GM18907 (cell line): ENCODE data around the gene ACER1.
"Not testable (repeated sequence)": the region's sequence is repeated elsewhere in the genome, so short reads cannot be mapped to it uniquely, and the experiment has no call there.

Experiments used
- ATAC-seq: cut with Tn5 transposase; IDR thresholded peaks from one replicate; pipeline ENCODE4 v1.9.1; 2021; ENCODE audit warnings: mild to moderate bottlenecking, moderate library complexity; ENCODE audit not compliant: unreplicated experiment

ACER1 gene

DNA sequence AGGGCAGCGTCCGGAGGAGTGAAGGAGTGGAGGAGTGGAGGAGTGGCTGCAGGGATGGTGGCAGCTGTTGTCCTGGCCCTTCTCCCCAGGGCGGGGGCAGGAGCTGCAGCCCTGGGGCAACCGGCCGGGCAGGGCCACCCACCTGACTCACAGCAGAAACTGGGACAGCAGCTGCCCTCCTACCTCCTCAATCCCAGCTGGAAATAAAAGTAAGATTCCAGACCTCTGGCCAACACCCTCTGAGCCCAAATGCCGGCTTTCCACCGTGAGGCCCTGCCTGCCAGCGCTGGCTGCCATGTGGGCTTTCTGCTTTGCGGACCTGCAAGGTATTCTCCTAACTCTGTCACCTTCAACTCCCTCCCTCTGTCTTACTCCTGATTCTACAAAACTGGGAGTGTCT lies 24.6 kb upstream of the ACER1 start:
- ATAC-seq, result no peak

DNA sequence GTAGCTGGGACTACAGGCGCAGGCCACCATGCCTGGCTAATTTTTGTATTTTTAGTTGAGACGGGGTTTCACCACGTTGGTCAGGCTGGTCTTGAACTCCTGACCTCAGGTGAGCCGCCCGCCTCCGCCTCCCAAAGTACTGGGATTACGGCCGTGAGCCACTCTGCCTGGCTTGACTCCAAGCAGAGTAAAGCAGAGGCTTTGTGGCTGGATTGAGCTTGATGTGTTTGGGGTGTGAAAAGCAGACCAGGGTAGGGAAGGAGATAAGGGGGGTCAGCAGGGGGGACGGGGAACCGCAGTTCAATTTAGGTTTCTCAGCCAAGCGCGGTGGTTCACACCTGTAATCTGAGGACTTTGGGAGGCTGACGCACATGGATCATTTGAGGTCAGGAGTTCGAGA lies 23.8 kb upstream of the ACER1 start:
- no peak for ATAC-seq

DNA sequence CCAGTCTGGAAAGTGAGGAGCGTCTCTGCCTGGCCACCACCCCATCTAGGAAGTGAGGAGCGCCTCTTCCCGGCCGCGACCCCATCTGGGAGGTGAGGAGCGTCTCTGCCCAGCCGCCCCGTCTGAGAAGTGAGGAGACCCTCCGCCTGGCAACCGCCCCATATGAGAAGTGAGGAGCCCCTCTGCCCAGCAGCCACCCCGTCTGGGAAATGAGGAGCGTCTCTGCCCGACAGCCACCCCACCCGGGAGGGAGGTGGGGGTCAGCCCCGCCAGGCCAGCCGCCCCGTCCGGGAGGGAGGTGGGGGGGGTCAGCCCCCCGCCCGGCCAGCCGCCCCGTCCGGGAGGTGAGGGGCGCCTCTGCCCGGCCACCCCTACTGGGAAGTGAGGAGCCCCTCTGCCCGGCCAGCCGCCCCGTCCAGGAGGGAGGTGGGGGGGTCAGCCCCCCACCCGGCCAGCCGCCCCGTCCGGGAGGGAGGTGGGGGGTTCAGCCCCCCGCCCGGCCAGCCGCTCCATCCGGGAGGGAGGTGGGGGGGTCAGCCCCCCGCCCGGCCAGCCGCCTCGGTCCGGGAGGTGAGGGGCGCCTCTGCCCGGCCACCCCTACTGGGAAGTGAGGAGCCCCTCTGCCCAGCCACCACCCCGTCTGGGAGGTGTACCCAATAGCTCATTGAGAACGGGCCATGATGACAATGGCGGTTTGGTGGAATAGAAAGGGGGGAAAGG lies 22.1 kb upstream of the ACER1 start:
- not testable (repeated sequence) for ATAC-seq

DNA sequence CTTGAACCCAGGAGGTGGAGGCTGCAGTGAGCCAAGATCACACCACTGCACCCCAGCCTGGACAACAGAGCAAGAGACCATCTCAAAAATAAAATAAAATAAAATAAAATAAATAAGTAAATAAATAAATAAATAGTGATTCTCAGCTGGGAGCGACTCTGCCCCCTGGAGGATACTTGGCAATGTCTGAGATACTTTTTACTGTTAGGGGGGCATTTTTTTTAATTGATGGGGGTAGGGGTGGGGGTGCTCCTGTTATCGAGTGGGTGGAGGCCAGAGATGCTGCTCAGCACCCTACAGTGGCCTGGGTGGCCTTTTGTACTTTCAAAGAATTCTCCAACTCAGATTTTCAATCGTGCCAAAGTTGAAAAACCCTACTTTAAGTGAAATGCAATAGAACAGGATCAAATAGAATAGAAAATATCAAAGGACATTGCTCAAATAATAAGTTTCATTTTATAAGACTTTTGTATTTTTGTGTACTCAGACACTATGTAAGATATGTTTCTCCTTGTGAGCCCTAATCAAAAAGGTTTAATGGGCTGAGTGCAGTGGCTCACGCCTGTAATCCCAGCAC lies 20.8 kb upstream of the ACER1 start:
- ATAC-seq, result no peak

DNA sequence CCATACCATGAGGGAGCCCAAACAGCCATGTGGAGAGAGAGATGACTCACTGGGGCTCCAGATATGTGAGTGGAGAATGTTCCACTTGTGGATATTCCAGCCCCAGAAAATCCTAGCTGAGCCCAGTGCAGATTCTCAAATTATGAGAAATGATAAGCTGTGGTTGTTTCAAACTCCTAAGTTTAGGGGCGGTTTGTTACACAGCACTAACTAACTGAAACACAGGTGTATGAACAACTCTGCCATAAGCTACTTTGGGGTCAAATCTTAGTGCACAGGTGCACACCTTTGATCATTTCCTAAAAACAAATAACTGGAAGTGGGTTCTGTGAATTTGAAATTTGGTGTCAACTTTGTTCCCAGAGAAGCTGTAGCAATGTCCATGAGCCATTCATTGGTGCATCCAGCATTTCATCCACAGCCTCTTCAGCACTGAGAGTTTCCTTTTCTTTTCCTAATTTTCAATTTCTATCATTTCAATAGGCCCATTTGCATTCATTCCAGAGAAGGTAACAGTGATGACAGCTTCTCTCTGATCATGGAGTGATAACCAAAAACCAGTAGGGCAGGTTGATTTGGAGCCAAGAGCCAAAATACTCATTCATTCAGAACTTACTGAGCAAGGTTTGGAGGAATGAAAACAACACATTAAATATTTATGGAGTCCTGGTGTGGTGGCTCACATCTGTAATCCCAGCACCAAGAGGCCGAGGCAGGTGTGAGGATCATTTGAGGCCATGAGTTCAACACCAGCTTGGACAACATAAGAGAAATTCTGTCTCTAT lies 19.2 kb upstream of the ACER1 start:
- no peak for ATAC-seq

DNA sequence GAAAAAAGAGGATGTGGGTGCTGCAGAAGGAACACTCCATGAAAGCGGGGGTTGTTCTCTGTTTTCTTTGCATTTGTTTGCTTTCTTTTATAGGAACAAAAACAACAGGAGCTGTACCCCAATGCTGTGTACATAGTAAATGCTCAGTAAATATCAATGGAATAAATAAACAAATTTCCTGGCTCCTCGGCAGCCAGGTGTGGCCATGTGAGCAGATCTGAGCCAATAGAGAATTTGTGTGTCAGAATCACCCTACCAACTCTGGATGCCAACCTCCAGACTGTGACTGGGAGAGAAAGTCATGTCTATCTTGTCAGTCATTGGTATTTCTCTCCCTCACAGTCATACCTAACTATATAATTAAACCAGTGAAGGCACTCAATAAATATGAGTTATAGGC lies 17.3 kb upstream of the ACER1 start:
- ATAC-seq, result no peak

DNA sequence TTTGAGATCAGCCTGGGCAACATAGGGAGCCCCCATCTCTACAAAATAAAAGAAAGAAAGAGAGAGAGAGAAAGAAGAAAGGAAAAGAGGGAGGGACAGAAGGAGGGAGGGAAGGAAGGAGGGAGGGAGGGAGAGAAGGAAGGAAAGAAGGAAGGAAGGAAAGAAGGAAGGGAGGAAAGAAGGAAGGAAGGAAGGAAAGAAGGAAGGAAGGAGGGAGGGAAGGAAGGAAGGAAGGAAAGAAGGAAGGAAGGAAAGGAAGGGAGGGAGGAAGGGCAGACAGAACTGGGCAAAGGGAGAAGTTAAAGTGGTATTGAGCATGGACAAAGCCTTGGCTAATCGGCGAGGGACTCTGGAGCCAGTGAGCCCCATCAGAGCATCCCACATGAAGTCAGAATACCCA lies 15.9 kb upstream of the ACER1 start:
- ATAC-seq, result not testable (repeated sequence)

DNA sequence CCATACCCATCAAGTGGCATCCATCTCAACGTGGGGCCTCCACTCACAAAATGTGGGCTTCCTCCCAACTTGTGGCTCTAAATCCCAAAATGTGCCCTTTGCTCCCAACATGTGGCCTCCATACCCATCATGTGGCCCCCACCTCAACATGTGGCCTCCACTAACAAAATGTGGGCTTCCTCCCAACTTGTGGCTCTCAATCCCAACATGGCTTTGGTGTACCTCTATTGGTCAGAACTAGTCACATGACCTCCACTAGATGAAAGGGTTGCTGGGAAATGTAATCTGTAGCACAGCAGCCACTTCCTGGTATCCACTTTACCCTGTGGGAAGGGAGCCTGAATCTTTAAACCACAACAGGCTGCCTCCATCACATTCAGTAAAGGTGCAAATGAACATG lies 10.1 kb upstream of the ACER1 start:
- no peak for ATAC-seq

DNA sequence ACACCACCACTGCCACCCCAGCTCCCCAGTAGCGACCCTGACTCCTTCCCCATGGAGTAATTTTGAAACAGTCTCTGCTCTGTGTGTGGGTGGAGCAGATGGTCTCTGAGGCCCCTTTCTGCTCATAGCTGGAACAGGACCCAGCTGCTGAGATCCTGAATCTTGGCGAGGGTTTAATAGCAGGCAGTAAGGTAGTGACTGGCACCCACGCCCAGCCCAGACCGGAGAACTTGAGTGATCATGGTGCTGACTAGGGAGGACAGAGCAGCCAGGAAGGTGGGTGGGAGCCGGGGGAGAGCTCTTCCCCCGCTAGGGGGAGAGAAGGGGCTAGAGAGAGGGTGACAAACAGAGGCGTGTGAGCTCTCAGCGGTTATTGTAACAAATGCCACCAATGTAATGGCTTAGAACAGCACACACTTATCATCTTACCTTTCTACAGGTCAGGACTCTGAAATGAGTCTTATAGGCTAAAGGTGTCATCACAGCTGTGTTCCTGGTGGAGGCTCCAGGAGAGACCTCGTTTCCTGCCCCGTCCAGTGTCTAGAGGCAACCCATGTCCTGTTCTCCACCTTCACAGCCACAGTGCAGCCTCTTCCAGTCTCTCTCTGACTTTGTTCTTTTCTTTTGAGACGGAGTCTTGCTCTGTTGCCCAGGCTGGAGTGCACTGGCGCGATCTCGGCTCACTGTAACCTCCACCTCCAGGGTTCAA lies 7.2 kb upstream of the ACER1 start:
- no peak for ATAC-seq

DNA sequence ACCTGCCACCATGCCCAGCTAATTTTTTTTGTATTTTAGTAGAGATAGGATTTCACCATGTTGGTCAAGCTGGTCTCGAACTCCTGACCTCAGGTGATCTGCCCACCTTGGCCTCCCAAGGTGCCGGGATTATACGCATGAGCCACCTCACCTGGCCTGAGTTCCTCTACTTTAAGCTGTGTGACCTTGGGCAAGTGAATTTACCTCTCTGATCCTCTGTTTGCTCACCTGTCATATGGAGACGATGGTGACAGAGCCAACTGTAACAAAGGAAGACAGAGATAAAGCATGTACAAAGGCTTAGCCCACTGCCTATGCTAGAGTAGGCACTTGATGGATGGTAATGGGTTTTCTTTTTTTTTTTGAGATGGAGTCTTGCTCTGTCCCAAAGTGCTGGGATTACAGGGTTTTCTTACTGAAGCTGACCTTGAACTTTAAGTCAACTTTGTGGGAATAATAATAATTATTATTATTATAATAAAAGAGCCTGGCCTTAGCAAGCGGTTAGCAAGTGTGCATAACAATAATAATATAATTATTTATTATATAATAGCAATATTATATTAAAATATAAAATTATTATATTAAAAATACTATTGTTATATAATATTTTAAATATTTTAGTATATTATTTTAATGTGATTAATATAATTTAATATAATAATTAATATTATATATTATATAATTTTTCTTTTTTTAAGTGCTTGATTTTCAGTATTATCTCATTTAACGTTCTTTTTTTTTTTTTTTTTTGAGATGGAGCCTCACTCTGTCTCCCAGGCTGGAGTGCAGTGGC lies 1.3 kb upstream of the ACER1 start:
- ATAC-seq, result no peak

DNA sequence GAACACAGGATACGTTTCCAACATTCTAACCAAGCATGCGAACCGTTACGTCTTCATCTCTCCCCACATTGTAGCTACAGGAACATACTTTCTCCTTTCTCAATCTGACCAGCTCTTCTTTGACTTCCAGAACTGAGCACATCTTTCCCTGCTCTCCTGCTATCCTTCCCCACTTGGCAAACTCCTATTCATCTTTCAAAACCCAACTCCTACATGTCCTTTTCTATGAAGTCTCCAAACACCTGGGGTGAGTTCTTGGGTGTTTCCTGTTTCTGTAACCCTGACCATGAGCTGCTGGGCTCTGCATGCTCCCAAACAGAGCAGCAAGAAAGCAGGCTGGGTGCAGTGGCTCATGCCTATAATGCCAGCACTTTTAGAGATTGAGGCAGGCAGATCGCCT lies 6.6 kb downstream of the ACER1 start:
- no peak for ATAC-seq

DNA sequence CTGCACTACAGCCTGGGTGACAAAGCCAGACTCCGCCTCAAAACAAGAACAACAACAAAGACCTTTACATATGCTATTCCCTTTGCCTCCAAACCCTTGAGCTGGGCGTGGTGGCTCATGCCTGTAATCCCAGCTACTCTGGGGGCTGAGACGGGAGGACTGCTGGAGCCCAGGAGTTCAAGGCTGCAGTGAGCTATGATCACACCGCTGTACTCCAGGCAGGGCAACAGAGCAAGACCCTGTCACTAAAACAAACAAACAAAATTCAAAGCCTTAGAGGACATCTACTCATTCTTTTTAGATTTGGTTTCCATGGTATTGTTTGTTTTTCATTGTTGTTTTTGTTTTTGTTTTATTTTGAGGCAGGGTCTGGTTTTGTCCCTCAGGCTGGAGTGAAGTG lies 7.8 kb downstream of the ACER1 start:
- no peak for ATAC-seq

DNA sequence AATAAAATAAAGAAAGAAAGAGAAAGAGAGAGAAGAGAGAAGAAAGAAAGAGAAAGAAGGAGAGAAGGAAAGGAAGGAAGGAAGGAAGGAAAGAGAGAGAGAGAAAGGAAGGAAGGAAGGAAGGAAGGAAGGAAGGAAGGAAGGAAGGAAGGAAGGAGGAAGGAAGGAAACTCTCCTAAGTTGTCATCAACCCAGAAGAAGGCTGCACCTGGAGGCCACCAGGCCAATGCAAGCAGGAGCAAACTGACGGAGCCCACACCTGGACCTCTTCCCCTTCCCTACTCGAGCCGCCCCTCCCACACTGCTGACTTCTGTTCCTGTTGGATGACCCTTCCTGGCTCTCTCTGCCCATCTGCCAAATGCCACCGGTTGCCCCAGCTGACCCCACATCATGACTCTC lies 8.7 kb downstream of the ACER1 start:
- ATAC-seq, result no peak

DNA sequence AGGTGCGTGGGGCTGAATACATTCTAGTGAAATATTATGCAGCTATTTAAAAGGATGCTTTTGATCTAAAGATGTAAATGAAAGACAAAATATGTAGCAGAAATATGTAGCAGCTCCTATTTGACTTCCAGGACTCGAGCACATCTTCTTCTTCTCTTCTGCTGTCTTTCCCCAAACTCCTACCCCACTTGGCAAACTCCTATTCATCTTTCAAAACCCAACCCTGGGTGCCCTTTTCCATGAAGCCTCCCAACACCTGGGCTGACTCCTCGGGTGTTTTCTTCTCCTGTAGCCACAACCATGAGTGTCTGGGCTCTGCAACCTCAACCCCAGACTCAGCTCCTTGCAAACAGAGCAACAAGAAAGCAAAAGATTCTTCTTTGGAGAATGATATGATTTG lies 11.1 kb downstream of the ACER1 start:
- no peak for ATAC-seq

DNA sequence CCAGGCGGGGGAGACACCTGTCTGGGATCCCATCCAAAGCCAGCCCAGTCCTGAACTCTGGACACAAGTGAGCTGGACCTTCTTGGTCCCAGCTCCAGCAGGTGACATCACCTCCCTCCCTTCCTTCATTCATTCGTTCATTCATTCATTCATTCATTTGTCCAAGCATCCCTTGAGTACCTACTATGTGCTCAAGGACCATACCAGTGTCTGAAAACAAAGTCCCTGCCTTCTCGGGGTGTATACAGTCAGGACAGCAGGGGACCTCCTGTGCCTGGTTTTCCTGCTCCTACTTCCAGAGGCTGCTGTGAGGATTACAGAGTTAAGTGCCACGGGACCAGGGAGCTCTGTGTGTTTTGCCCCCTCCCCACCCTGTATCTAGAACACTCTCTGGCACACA lies 14.0 kb downstream of the ACER1 start:
- no peak for ATAC-seq

DNA sequence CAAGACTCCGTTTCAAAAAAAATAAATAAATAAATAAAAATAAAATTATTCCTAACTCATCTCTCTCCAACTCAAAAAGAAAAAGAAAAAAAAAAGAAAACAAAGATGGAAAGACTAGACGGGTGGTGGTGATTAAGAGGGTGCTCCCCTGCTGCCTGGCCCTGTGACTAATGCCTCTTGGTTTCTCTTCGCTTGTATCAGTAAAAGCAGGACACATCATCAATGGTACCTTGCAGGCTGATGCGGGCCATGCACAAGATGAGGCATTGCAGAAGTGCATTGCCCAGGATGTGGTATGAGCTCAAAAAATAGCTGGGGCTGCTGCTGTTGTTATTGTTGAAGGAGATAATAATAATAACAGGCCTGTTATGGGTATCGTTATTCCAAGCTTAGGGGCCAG lies 14.6 kb downstream of the ACER1 start:
- ATAC-seq, result no peak

DNA sequence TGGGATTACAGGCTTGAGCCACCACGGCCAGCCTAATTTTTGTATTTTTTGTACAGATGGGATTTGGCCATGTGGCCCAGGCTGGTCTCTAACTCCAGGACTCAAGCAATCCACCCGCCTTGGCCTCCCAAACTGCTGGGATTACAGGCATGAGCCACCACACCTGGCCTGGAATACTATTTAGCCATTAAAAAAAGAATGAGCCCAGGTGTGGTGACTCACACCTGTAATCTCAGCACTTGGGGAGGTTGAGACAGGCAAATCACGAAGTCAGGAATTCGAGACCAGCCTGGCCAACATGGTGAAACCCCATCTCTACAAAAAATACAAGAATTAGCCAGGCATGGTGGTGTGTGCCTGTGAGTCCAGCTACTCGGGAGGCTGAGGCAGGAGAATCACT lies 17.8 kb downstream of the ACER1 start:
- not testable (repeated sequence) for ATAC-seq

DNA sequence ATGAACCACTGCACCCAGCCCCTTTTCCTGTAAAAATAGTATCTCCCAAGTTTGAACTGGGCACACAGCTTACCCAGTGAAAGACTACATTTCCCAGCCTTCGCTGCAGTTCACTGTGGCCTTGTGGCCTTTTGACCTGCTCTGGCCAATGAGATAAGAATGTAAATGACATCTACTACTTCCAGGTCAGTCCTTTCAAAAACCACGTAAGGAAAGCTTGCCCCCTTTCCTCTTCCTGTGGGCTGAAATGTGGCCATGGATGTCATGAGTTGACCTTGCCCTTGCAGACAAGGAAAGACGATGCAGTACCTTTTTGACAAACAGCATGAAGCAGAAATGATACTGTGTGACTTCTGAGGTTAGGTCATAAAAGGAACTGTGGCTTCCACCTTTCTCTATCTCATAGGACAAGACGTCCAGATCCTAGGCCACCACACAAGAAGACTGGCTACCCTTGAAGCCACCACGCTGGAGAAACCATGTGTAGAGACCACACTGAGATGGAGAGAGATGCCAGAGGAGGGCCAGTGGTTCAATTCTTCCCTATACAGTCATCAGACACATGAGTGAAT lies 19.9 kb downstream of the ACER1 start:
- no peak for ATAC-seq

DNA sequence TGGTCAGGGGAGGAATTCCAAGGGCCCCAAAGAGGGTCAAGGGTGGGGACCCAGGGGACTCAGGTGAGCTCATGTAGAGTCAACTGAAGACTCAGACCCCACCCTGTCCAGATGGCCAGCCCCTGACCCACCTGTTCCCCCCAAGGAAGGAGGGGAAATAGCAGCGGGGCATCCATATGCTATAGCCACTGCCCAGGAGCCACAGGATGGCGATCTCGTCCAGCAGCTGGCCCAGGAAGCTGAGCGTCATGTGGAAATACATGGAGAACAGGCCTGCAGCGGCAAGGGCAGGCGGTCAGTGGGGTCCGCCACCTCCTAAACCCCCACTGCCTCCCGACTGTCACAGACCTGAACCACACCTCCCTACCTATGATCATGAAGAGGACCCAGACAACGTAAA lies 21.4 kb downstream of the ACER1 start:
- no peak for ATAC-seq

DNA sequence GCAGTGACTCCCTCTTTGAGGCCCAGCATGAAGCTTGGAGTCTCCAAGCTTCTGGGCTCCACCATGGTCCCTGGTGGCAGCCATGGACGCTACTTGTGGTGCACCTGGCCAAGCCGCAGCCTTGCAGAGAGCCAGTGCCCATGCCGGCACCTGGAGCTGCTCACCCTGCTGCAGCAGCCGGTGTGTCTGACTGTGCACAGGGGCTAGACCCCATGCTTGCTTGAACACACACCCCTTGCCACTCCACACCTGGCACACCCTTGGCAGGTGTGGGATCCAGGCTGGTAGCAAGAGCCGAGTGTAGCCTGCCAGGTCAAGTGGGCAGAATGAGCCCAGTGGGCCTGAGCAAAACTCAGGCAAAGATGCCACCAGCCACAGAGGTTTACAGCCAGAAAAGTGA lies 35.0 kb downstream of the ACER1 start:
- ATAC-seq, result no peak

DNA sequence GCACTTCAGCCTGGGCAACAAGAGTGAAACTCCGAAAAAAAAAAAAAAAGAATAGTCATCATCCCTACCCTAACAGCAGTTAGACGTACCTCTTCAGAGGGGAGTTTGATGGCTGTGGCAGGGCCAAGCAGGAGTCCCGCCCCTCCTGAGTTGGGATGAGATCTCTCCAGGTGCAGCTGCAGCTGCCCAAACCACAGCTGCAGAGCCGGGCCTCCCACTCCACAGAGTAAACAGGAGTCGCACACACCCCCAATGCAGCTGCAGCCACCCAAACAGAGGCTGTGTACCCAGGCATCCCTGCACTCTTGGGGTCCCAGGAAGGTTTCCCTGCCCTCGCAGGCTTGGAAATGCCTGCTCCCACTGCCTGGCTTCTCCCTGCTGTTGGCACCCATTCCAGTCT lies 36.2 kb downstream of the ACER1 start:
- no peak for ATAC-seq
